Subcutaneous adipose tissue (tissue), 4 donors: Measurements from ENCODE around the gene PCNX2. TPM values are rescaled to one million over a fixed set of nuclear protein-coding genes. Genes with fewer than 3 reads are reported as not detected.

Experiments
- CTCF ChIP-seq: fragments of 450-650 bp; IDR thresholded peaks from one replicate; pipeline ENCODE4 v1.5.1; 2016; ENCODE audit warnings: low read depth, mild to moderate bottlenecking, control low read depth, antibody characterized with exemption, moderate library complexity
- total RNA-seq, 4 donors: library from RNA; depleted of rRNA; stranded (reverse); fragments of >200 nt; gene quantifications; one replicate each; pipeline ENCODE4 v1.1.0, GENCODE V29; 2016

Gene PCNX2
- total RNA-seq, 4 donors from 2014 or later, result 13.0 to 33.1 (median 18.4) TPM

GRCh38 chr1:233238884-233239431, 56.6 kb downstream of the PCNX2 start:
- TF ChIP-seq CTCF, result no peak

- TF ChIP-seq CTCF, result no peak
Measured at GRCh38 chr1:233237647-233238046, 57.9 kb downstream of the PCNX2 start.

GRCh38 chr1:233233508-233234040, 62.0 kb downstream of the PCNX2 start:
- no peak for TF ChIP-seq CTCF

- TF ChIP-seq CTCF, result no peak
Measured at GRCh38 chr1:233230011-233230410, 65.5 kb downstream of the PCNX2 start.

- TF ChIP-seq CTCF, result no peak
Measured at GRCh38 chr1:233229288-233229687, 66.2 kb downstream of the PCNX2 start.

GRCh38 chr1:233227930-233228465, 67.5 kb downstream of the PCNX2 start:
- no peak for TF ChIP-seq CTCF

GRCh38 chr1:233224311-233224710, 71.2 kb downstream of the PCNX2 start:
- TF ChIP-seq CTCF, result no peak
